Endothelial cell of umbilical vein (primary cell): ENCODE results near the gene PID1. TPM values are rescaled to one million over a fixed set of nuclear protein-coding genes. Genes with fewer than 3 reads are reported as not detected.

Source experiments
- BruUV-seq: library from RNA; stranded (reverse); fragments of 400-500 nt; replicated peaks from 2 replicates; lab custom pipeline; 2021; lab: Mats Ljungman, UMichigan
- CTCF ChIA-PET: fragments of 300-600, 350-600 bp; sonication (Branson Sonifier 250); formaldehyde crosslinking; loops from one replicate; lab custom pipeline; 2021; ENCODE audit warnings: antibody characterized with exemption, inconsistent platforms; lab: Charles Lee
- POLR2A ChIA-PET: fragments of 300-600, 350-600 bp; sonication (Branson Sonifier 250); formaldehyde crosslinking; loops from one replicate; lab custom pipeline; 2021; ENCODE audit warnings: antibody characterized with exemption, inconsistent platforms; lab: Charles Lee
- DNase-seq: peaks from one replicate; pipeline ENCODE4 v3.0.0-alpha.2; 2011; ENCODE audit warnings: low read depth, low spot score
- FAIRE-seq: peaks from 2 replicates; lab custom pipeline; 2011; peaks lifted over from hg19 to GRCh38; lab: Jason Lieb, UNC
- H2AFZ ChIP-seq: 2 replicates; pipeline ENCODE4 v1.6.0; 2012; ENCODE audit warnings: low read depth, low read length, control low read depth, inconsistent platforms
- H3K27ac ChIP-seq: 2 replicates; pipeline ENCODE4 v1.5.1; 2011; ENCODE audit warnings: low read depth, mild to moderate bottlenecking, control low read depth, low read length, moderate library complexity; ENCODE audit not compliant: insufficient read depth
- H3K27me3 ChIP-seq, 2 experiments: 2 replicates each; pipeline versions ENCODE4 v1.6.0 to v1.6.1; 2011; ENCODE audit warnings: low read length in 2 of 2, mixed read lengths in 1 of 2; ENCODE audit not compliant: control insufficient read depth in 2 of 2, insufficient read depth in 2 of 2
- H3K36me3 ChIP-seq, 2 experiments: 2 replicates in 1 of 2; 3 replicates in 1 of 2; pipeline ENCODE4 v1.5.1; 2011; ENCODE audit warnings: low read length in 2 of 2, mild to moderate bottlenecking in 1 of 2, moderate library complexity in 1 of 2; ENCODE audit not compliant: control insufficient read depth in 2 of 2, insufficient read depth in 2 of 2; ENCODE audit errors: extremely low read depth in 1 of 2
- H3K4me1 ChIP-seq: 3 replicates; pipeline ENCODE4 v1.5.1; 2011; ENCODE audit warnings: mild to moderate bottlenecking, low read length; ENCODE audit not compliant: control insufficient read depth, insufficient read depth; ENCODE audit errors: extremely low read depth
- H3K4me2 ChIP-seq: 2 replicates; pipeline ENCODE4 v1.6.1; 2011; ENCODE audit warnings: low read length, control low read depth, mixed read lengths; ENCODE audit not compliant: insufficient read depth
- H3K4me3 ChIP-seq, 3 experiments: fragments of 200-600 bp in 1 of 3; sonication (generic), shearing (Covaris generic) in 1 of 3; replicated peaks in 1 of 3; 2 replicates each; pipeline ENCODE4 v1.5.1; 2011 to 2016; ENCODE audit warnings: control low read depth in 3 of 3, low read length in 3 of 3, mild to moderate bottlenecking in 2 of 3, inconsistent platforms in 1 of 3, low read depth in 1 of 3, moderate library complexity in 1 of 3; ENCODE audit not compliant: insufficient read depth in 1 of 3
- H3K79me2 ChIP-seq: 2 replicates; pipeline ENCODE4 v1.6.0; 2012; ENCODE audit warnings: low read length, inconsistent platforms; ENCODE audit not compliant: control insufficient read depth, insufficient read depth
- H3K9ac ChIP-seq: replicated peaks from 2 replicates; pipeline ENCODE3; 2011; ENCODE audit warnings: low read length, control low read depth; ENCODE audit not compliant: insufficient read depth; ENCODE audit errors: extremely low read depth
- H3K9me1 ChIP-seq: replicated peaks from 3 replicates; pipeline ENCODE4 v1.6.0; 2011; ENCODE audit warnings: mild to moderate bottlenecking, low read length; ENCODE audit not compliant: control insufficient read depth, insufficient read depth; ENCODE audit errors: extremely low read depth
- H3K9me3 ChIP-seq: replicated peaks from 2 replicates; pipeline ENCODE4 v1.5.1; 2012; ENCODE audit warnings: low read length, inconsistent platforms; ENCODE audit not compliant: control insufficient read depth, insufficient read depth
- H4K20me1 ChIP-seq: replicated peaks from 2 replicates; pipeline ENCODE3; 2011; ENCODE audit warnings: mild to moderate bottlenecking, low read length; ENCODE audit not compliant: control insufficient read depth, insufficient read depth; ENCODE audit errors: extremely low read depth
- CTCF ChIP-seq, 2 donors: IDR thresholded peaks; 1 replicate in 1 of 2; 2 replicates in 1 of 2; pipeline ENCODE4 v1.5.1; 2011; ENCODE audit warnings: low read length in 2 of 2, mild to moderate bottlenecking in 2 of 2, moderate library complexity in 2 of 2, control low read depth in 1 of 2, inconsistent platforms in 1 of 2, low read depth in 1 of 2; ENCODE audit not compliant: insufficient read depth in 1 of 2; ENCODE audit errors: extremely low read depth in 1 of 2
- EZH2 ChIP-seq: IDR thresholded peaks from 2 replicates; pipeline ENCODE4 v1.6.1; 2012; ENCODE audit warnings: borderline replicate concordance, low read depth, mild to moderate bottlenecking, moderate library complexity, low read length, inconsistent platforms; ENCODE audit not compliant: severe bottlenecking
- FOS ChIP-seq: IDR thresholded peaks from 2 replicates; pipeline ENCODE4 v1.6.1; 2011; ENCODE audit warnings: mild to moderate bottlenecking, low read length, moderate library complexity, borderline replicate concordance; ENCODE audit not compliant: insufficient read depth
- GATA2 ChIP-seq: IDR thresholded peaks from 2 replicates; pipeline ENCODE4 v1.7.0; 2011; ENCODE audit warnings: low read depth, mild to moderate bottlenecking, moderate library complexity, mixed read lengths, low read length; ENCODE audit not compliant: insufficient read length, insufficient read depth
- JUN ChIP-seq: IDR thresholded peaks from 2 replicates; pipeline ENCODE4 v1.6.1; 2011; ENCODE audit warnings: borderline replicate concordance, low read depth; ENCODE audit not compliant: insufficient read length, insufficient read depth
- MAX ChIP-seq: IDR thresholded peaks from 2 replicates; pipeline ENCODE4 v1.6.1; 2011; ENCODE audit not compliant: insufficient read depth, insufficient read length
- MYC ChIP-seq: IDR thresholded peaks from one replicate; pipeline ENCODE4 v1.6.1; 2011; ENCODE audit warnings: mild to moderate bottlenecking, low read depth, low read length
- POLR2A ChIP-seq: IDR thresholded peaks from 2 replicates; pipeline ENCODE4 v1.6.1; 2012; ENCODE audit warnings: low read depth, mild to moderate bottlenecking, control low read depth, low read length
- POLR2AphosphoS5 ChIP-seq: IDR thresholded peaks from 2 replicates; pipeline ENCODE4 v1.6.1; 2012; ENCODE audit warnings: low read depth, mild to moderate bottlenecking, control low read depth, low read length, moderate library complexity; ENCODE audit not compliant: insufficient read depth
- dilution Hi-C: fragments of 300-500 bp; cut with MboI; formaldehyde crosslinking; loops from one replicate; pipeline ENCODE4 v1.15.0; 2019; ENCODE audit warnings: low sequenced_read_pairs; ENCODE audit not compliant: extremely low pct_ligation_motif_present
- intact Hi-C: fragments of 100-400 bp; cut with micrococcal nuclease; formaldehyde crosslinking; loops from one replicate; pipeline ENCODE4 v1.10.0; 2022
- polyA plus RNA-seq, 4 experiments: library from polyadenylated mRNA; depleted of rRNA in 3 of 4; stranded (reverse) in 3 of 4; unstranded in 1 of 4; fragments of >200 nt; gene quantifications; 2 replicates each; pipeline versions ENCODE4 v1.2.1 to v1.2.3, GENCODE V29; 2011 to 2012; ENCODE audit warnings: missing spikeins in 1 of 4
- total RNA-seq: library from RNA; stranded (reverse); gene quantifications from 2 replicates; pipeline ENCODE4 v1.2.3, GENCODE V29; 2021

PID1 gene
- total and polyA plus RNA-seq, 2 donors (not counting 3 experiments of a cell fraction or from before 2014, with no cell fraction given) = not detected

- TF ChIP-seq JUN = no peak
- intact Hi-C loops (no loop called here), dilution Hi-C loops (no loop called here)
- H3K9me3 ChIP-seq = peaks cover 3% of the 10 kb centered on the region
- BruUV-seq = no TSS peak
- no peaks in the 10 kb centered on the region for H3K27me3 ChIP-seq
- FAIRE-seq = no peak
- H3K9ac ChIP-seq = no peak overlapping the region
- no peak overlapping the region for H2AFZ ChIP-seq
- ChIA-PET CTCF (no interaction called here), POLR2A (no interaction called here)
- H3K79me2 ChIP-seq = no peaks in the 10 kb centered on the region
- no peak overlapping the region for H3K4me3 ChIP-seq
- H3K4me1 ChIP-seq = no peaks in the 10 kb centered on the region
- DNase-seq = no peak
- no peak overlapping the region for H3K4me2 ChIP-seq
- H3K9me1 ChIP-seq = no peaks in the 10 kb centered on the region
- no peaks in the 10 kb centered on the region for H3K36me3 ChIP-seq
- H4K20me1 ChIP-seq = no peaks in the 10 kb centered on the region
- no peak overlapping the region for H3K27ac ChIP-seq
These were observed 107.2 kb downstream of the PID1 start for GRCh38 chr2:229163893-229164292.

- Histone ChIP-seq H3K79me2 (no peaks in the 10 kb centered on the region), H2AFZ (no peak overlapping the region), H3K4me2 (no peak overlapping the region), H3K9me3 (peaks cover 3% of the 10 kb centered on the region), H4K20me1 (no peaks in the 10 kb centered on the region), H3K9ac (no peak overlapping the region), H3K27me3 (no peaks in the 10 kb centered on the region), H3K9me1 (no peaks in the 10 kb centered on the region), H3K36me3 (no peaks in the 10 kb centered on the region), H3K4me3 (no peak overlapping the region), H3K4me1 (no peaks in the 10 kb centered on the region), H3K27ac (no peak overlapping the region)
- DNase-seq = no peak
- POLR2A ChIA-PET = no interaction called here
- CTCF ChIA-PET = no interaction called here
- TF ChIP-seq MAX = no peak
- no peak for TF ChIP-seq POLR2A
- TF ChIP-seq FOS = no peak
- no peak for TF ChIP-seq EZH2
- no peak for TF ChIP-seq CTCF (IDR thresholded peaks at IDR 0.05; ENCODE audit: extremely low read depth in 1 of 2, insufficient read depth in 1 of 2, low read depth in 1 of 2, low read length in 2 of 2)
- no peak for TF ChIP-seq MYC
- no peak for TF ChIP-seq GATA2
- TF ChIP-seq JUN = no peak
- no peak for TF ChIP-seq POLR2AphosphoS5
- intact Hi-C loops (no loop called here), dilution Hi-C loops (no loop called here)
- no peak for FAIRE-seq
- no TSS peak for BruUV-seq
These were observed 109.1 kb downstream of the PID1 start for GRCh38 chr2:229162015-229162414.
